Measurements from ENCODE around the gene MSI2. TPM values are rescaled to one million over a fixed set of nuclear protein-coding genes. Genes with fewer than 3 reads are reported as not detected.

The MSI2 gene
- total RNA-seq, 1 donor from 2014 or later = 60.6 TPM

DNA sequence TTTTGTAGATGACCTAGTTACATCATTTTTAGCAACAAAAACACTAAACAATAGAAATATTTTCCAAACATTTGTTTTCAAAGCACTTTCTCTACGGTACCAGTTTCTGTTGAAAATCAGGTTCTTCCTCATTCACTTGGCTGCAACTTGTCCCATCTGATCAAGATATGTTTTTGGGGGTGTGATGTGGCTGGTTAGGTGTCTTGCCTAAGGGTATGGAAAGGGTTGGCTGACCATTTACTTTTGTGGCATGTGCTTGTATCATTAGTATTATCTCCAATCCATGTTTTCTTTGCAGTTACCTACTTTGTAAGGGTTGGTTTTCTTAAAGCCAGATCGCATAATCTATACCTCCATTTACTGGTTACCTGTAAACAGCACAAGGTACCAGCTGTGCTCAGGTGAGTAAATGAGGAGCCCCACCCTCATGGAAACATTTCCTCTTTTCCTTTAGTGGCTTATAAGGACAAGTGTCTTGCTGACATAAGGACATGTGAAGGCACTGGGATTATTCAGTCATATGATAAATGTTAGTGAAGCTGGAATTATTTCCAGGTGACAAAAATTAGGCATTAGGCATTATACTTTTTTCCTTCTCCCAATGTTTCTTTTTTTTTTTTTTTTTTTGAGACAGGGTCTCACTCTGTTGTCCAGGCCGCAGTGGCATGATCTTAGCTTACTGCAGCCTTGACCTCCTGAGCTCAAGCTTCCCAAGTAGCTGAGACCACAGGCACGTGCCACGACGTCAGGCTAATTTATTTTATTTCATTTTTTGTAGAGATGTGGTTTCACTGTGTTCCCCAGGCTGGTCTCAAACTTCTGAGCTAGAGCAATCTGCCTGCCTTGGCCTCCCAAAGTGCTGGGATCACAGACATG, 326.8 kb downstream of the MSI2 start:
- Mint-ChIP-seq H3K4me1 (ENCODE audit: unreplicated experiment) (peaks cover 5% of the 10 kb centered on the region), H3K9me3 (ENCODE audit: unreplicated experiment) (no peaks in the 10 kb centered on the region), H3K4me3 (ENCODE audit: unreplicated experiment) (no peak overlapping the region), H3K27me3 (ENCODE audit: unreplicated experiment) (no peaks in the 10 kb centered on the region), H3K27ac (ENCODE audit: unreplicated experiment) (no peak overlapping the region), H3K36me3 (ENCODE audit: low read depth, unreplicated experiment) (no peaks in the 10 kb centered on the region)
- TF ChIP-seq, protein P1, sequence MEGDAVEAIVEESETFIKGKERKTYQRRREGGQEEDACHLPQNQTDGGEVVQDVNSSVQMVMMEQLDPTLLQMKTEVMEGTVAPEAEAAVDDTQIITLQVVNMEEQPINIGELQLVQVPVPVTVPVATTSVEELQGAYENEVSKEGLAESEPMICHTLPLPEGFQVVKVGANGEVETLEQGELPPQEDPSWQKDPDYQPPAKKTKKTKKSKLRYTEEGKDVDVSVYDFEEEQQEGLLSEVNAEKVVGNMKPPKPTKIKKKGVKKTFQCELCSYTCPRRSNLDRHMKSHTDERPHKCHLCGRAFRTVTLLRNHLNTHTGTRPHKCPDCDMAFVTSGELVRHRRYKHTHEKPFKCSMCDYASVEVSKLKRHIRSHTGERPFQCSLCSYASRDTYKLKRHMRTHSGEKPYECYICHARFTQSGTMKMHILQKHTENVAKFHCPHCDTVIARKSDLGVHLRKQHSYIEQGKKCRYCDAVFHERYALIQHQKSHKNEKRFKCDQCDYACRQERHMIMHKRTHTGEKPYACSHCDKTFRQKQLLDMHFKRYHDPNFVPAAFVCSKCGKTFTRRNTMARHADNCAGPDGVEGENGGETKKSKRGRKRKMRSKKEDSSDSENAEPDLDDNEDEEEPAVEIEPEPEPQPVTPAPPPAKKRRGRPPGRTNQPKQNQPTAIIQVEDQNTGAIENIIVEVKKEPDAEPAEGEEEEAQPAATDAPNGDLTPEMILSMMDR (IDR thresholded peaks at IDR 0.05; ENCODE audit: unreplicated experiment) = no peak
- no peak for DNase-seq (ENCODE audit: low spot score)

DNA sequence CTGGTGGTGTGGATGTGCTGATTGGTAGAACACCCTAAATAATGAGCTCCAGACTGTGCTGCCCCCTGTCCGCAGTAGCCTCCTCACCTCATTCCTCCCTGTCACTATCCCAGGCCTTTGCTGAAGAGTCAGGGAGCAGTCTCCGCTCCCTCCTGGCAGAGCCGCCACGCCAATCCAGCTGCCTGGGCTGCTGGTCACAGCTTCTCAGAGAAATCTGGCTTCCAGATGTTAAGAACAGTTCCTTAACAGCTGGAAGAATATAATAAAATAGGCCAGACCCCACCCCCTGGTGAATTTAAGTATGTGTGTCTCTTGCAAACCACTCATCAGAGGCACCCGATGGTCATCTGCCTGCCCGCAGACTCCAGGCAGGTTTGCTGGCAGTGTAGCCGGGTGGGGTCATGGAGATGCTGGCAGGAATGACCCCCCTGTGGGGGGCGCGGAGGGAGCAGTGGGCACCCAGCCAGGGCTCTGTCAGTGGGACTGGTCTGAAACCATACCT, 327.8 kb downstream of the MSI2 start:
- Mint-ChIP-seq H3K36me3 (ENCODE audit: low read depth, unreplicated experiment) (no peaks in the 10 kb centered on the region), H3K27me3 (ENCODE audit: unreplicated experiment) (no peaks in the 10 kb centered on the region), H3K9me3 (ENCODE audit: unreplicated experiment) (no peaks in the 10 kb centered on the region), H3K4me3 (ENCODE audit: unreplicated experiment) (no peak overlapping the region), H3K4me1 (ENCODE audit: unreplicated experiment) (no peaks in the 10 kb centered on the region), H3K27ac (ENCODE audit: unreplicated experiment) (no peak overlapping the region)
- TF ChIP-seq, protein P1 (IDR thresholded peaks at IDR 0.05; ENCODE audit: unreplicated experiment) = no peak
- DNase-seq (ENCODE audit: low spot score) = no peak

DNA sequence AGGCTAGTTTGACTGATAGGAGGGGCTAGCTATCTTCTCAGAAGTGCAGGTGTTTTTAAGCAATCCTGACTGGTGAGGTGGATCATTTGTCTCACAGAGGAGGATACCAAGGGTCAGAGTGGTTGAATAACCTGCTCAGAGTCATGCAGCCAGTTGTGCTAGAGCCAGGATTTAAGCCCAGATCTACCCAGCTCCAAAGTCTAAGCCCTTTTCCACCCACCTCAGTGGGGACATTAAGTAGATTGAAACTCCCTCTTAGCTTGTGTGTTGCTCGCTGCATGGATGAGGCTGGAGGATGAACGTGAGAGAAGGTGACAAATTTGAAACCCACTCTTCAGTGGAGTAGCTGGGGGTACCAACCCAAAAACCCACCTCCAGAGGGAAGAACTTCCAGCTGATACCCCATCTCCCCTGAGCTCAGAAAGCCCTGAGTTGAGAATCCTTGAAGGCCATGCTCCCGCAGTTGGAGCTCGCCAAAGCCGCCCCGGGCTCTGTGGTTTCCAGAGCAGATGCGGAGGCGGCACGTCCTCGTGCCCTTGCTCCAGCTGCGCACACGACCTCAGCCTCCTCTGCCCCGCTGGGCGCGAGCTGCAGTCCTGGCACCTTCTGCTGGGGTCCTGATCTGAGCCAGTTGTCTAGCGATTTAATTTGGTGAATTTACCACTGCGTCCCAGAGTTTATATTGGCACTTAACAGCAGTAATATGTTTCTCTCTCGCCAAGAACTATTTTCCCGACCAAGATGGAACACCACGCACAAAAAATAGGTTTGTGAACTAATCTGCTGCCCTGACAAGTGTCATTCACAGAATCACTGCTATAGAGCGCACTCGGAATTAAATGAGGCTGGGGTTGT, 329.2 kb downstream of the MSI2 start:
- H3K4me3 Mint-ChIP-seq (ENCODE audit: unreplicated experiment) = no peak overlapping the region
- no peaks in the 10 kb centered on the region for H3K27me3 Mint-ChIP-seq (ENCODE audit: unreplicated experiment)
- no peak for DNase-seq (ENCODE audit: low spot score)
- no peak overlapping the region for H3K27ac Mint-ChIP-seq (ENCODE audit: unreplicated experiment)
- no peaks in the 10 kb centered on the region for H3K4me1 Mint-ChIP-seq (ENCODE audit: unreplicated experiment)
- H3K36me3 Mint-ChIP-seq (ENCODE audit: low read depth, unreplicated experiment) = no peaks in the 10 kb centered on the region
- no peaks in the 10 kb centered on the region for H3K9me3 Mint-ChIP-seq (ENCODE audit: unreplicated experiment)
- TF ChIP-seq, protein P1 (IDR thresholded peaks at IDR 0.05; ENCODE audit: unreplicated experiment) = no peak

DNA sequence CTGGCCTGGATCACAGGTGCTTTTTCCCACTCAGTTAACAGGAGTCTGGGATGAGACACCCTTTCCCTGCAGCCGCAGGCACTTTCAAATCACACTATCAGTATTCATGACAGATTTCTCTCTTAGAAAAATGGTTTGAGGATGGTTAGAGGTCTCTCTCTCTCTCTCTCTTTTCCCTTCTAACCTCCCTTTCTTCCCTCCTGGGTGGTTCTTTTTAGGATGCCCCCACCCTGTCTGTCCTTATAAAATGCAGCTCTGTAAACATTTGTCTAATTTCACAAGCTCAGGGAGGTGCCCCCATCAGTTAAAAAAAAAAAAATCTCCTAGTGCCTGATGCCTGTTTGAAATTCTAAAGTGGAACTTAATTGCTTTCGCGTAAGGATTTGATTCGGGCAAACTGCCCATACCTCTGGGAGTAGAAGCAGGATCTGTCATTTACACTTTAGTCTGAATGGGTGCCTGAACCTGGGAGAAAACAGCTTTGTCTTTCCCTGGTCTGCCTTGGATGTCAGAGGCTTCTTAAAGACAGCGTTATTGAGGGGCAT, 329.9 kb downstream of the MSI2 start:
- TF ChIP-seq, protein P1 (IDR thresholded peaks at IDR 0.05; ENCODE audit: unreplicated experiment) = no peak
- H3K4me1 Mint-ChIP-seq (ENCODE audit: unreplicated experiment) = no peaks in the 10 kb centered on the region
- H3K27ac Mint-ChIP-seq (ENCODE audit: unreplicated experiment) = no peak overlapping the region
- H3K4me3 Mint-ChIP-seq (ENCODE audit: unreplicated experiment) = no peak overlapping the region
- no peaks in the 10 kb centered on the region for H3K9me3 Mint-ChIP-seq (ENCODE audit: unreplicated experiment)
- no peaks in the 10 kb centered on the region for H3K36me3 Mint-ChIP-seq (ENCODE audit: low read depth, unreplicated experiment)
- no peaks in the 10 kb centered on the region for H3K27me3 Mint-ChIP-seq (ENCODE audit: unreplicated experiment)
- no peak for DNase-seq (ENCODE audit: low spot score)

All from endothelial cell (in vitro differentiated cells).